GM18505 (cell line): ENCODE data around the gene ARFGEF3.
"Not testable (repeated sequence)": the region's sequence is repeated elsewhere in the genome, so short reads cannot be mapped to it uniquely, and the experiment has no call there.

Experiments used
- ATAC-seq: cut with Tn5 transposase; IDR thresholded peaks from one replicate; pipeline ENCODE4 v1.9.1; 2021; ENCODE audit not compliant: unreplicated experiment
- POLR2A ChIP-seq: IDR thresholded peaks from 4 replicates; pipeline ENCODE4 v1.6.1; 2011; ENCODE audit warnings: borderline replicate concordance; ENCODE audit not compliant: insufficient read depth, insufficient read length; ENCODE audit errors: extremely low read depth

The ARFGEF3 gene

GRCh38 chr6:138345565-138346285 lies 184.0 kb downstream of the ARFGEF3 start:
- TF ChIP-seq POLR2A: no peak
- no peak for ATAC-seq

GRCh38 chr6:138346302-138347195 lies 184.8 kb downstream of the ARFGEF3 start:
- TF ChIP-seq POLR2A: no peak
- no peak for ATAC-seq

GRCh38 chr6:138347864-138348263 lies 186.1 kb downstream of the ARFGEF3 start:
- no peak for TF ChIP-seq POLR2A
- no peak for ATAC-seq

GRCh38 chr6:138349891-138350290 lies 188.2 kb downstream of the ARFGEF3 start:
- ATAC-seq: no peak
- no peak for TF ChIP-seq POLR2A

GRCh38 chr6:138357928-138358327 lies 196.2 kb downstream of the ARFGEF3 start:
- TF ChIP-seq POLR2A: no peak
- no peak for ATAC-seq

- not testable (repeated sequence) for ATAC-seq
Observed at GRCh38 chr6:138368684-138369083, 206.9 kb downstream of the ARFGEF3 start.

- no peak for ATAC-seq
Observed at GRCh38 chr6:138370631-138371451, 209.1 kb downstream of the ARFGEF3 start.

GRCh38 chr6:138371452-138371711 lies 209.6 kb downstream of the ARFGEF3 start:
- no peak for ATAC-seq
- TF ChIP-seq POLR2A: no peak

More at GRCh38 chr6:138370631-138371451, 209.1 kb downstream of the ARFGEF3 start:
- no peak for TF ChIP-seq POLR2A

- no peak for TF ChIP-seq POLR2A
- ATAC-seq: no peak
Observed at GRCh38 chr6:138371720-138372119, 210.0 kb downstream of the ARFGEF3 start.

GRCh38 chr6:138372711-138373463 lies 211.1 kb downstream of the ARFGEF3 start:
- no peak for TF ChIP-seq POLR2A
- no peak for ATAC-seq

- TF ChIP-seq POLR2A: no peak
- no peak for ATAC-seq
Observed at GRCh38 chr6:138374230-138374629, 212.5 kb downstream of the ARFGEF3 start.

GRCh38 chr6:138374815-138375214 lies 213.1 kb downstream of the ARFGEF3 start:
- ATAC-seq: no peak
- TF ChIP-seq POLR2A: no peak

GRCh38 chr6:138377042-138377441 lies 215.3 kb downstream of the ARFGEF3 start:
- ATAC-seq: no peak
- TF ChIP-seq POLR2A: no peak
